Tibial artery (tissue), 4 donors: ENCODE results near the gene MAT2A.
"Not testable (repeated sequence)": the region's sequence is repeated elsewhere in the genome, so short reads cannot be mapped to it uniquely, and the experiment has no call there.

Experiments
- DNase-seq, 2 donors: peaks; one replicate each; pipeline ENCODE4 v3.0.0-alpha.2; 2019
- H3K27ac ChIP-seq, 2 donors: fragments of 200-600 bp; sonication (generic) in 1 of 2; 1 replicate in 1 of 2; 2 replicates in 1 of 2; pipeline ENCODE4 v1.5.1; 2018 to 2019; ENCODE audit warnings: mild to moderate bottlenecking in 1 of 2
- H3K27me3 ChIP-seq, 2 donors: fragments of 200-600 bp; sonication (generic) in 1 of 2; one replicate each; pipeline versions ENCODE4 v1.5.1 to v1.6.0; 2016 to 2019
- H3K36me3 ChIP-seq, 3 donors: fragments of 200-600 bp; sonication (generic) in 2 of 3; one replicate each; pipeline ENCODE4 v1.5.1; 2016 to 2019; ENCODE audit warnings: mild to moderate bottlenecking in 2 of 3
- H3K4me1 ChIP-seq, 4 donors: fragments of 200-600 bp; sonication (generic) in 2 of 4; 1 replicate in 3 of 4; 2 replicates in 1 of 4; pipeline ENCODE4 v1.5.1; 2016 to 2019
- H3K4me3 ChIP-seq, 2 donors: fragments of 200-600 bp; sonication (generic) in 1 of 2; 1 replicate in 1 of 2; 2 replicates in 1 of 2; pipeline ENCODE4 v1.5.1; 2018 to 2019; ENCODE audit warnings: mild to moderate bottlenecking in 2 of 2
- H3K9me3 ChIP-seq, 3 donors: fragments of 200-600 bp; sonication (generic) in 1 of 3; one replicate each; pipeline ENCODE4 v1.5.1; 2016 to 2019
- CTCF ChIP-seq, 2 experiments: fragments of 200-600 bp in 1 of 2; fragments of 450-650 bp in 1 of 2; IDR thresholded peaks; one replicate each; pipeline ENCODE4 v1.5.1; 2017 to 2019; ENCODE audit warnings: antibody characterized with exemption in 2 of 2, mild to moderate bottlenecking in 1 of 2, moderate library complexity in 1 of 2
- intact Hi-C: fragments of 100-400 bp; cut with DNase I; formaldehyde crosslinking; loops from one replicate; pipeline ENCODE4 v1.15.0; 2023; ENCODE audit warnings: low total_unique reads

Gene MAT2A

DNA sequence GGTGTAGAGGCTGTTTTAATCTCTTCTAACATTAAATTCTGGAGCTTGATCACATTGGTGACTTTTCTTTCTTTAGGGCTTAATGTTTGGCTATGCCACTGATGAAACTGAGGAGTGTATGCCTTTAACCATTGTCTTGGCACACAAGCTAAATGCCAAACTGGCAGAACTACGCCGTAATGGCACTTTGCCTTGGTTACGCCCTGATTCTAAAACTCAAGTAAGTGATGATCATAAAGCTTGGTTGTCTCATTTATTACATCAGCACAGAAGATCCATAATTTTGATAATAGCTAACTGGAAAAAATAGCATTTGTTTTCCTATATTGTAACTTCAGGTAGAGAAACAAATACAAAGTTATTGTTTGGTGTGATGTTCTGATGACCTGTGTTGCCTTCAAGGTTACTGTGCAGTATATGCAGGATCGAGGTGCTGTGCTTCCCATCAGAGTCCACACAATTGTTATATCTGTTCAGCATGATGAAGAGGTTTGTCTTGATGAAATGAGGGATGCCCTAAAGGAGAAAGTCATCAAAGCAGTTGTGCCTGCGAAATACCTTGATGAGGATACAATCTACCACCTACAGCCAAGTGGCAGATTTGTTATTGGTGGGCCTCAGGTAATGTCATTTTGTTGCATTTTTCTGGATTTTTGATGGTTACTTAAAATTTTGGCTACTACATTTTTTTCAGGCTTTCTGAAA lies 2.9 kb downstream of the MAT2A start:
- TF ChIP-seq CTCF (IDR thresholded peaks at IDR 0.05), result no peak
- Histone ChIP-seq H3K4me3 (peak overlapping the region; percentile 69 to 94), H3K27ac (peak overlapping the region; percentile 96 to 100), H3K4me1 (peaks cover 0 to 50% (median 31%) of the 10 kb centered on the region in 4 donors), H3K36me3 (peaks cover 56 to 59% (median 58%) of the 10 kb centered on the region in 3 donors), H3K27me3 (no peaks in the 10 kb centered on the region), H3K9me3 (no peaks in the 10 kb centered on the region)
- intact Hi-C loops, result no loop called here
- DNase-seq, result no peak

DNA sequence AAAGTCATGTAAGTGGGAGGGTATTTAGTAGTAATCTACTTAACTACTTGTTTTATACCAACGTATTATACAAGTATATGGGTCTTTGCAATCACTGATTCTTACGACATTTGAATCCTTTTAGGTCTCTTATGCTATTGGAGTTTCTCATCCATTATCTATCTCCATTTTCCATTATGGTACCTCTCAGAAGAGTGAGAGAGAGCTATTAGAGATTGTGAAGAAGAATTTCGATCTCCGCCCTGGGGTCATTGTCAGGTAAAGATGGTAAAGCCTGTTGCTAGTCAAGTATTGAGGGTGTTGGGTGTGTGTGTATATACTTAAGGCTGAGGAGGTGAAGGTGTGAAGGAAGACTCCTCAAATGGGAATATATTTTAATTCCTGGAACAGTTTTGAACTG lies 3.8 kb downstream of the MAT2A start:
- Histone ChIP-seq H3K27me3 (no peaks in the 10 kb centered on the region), H3K9me3 (no peaks in the 10 kb centered on the region), H3K27ac (peak overlapping the region; percentile 10 to 100), H3K4me3 (peak overlapping the region in 1 of 2 donors; percentile 69), H3K4me1 (peaks cover 0 to 42% (median 23%) of the 10 kb centered on the region in 4 donors), H3K36me3 (peaks cover 60% of the 10 kb centered on the region in 3 donors)
- intact Hi-C loops, result no loop called here
- no peak for TF ChIP-seq CTCF (IDR thresholded peaks at IDR 0.05)
- DNase-seq, result no peak

DNA sequence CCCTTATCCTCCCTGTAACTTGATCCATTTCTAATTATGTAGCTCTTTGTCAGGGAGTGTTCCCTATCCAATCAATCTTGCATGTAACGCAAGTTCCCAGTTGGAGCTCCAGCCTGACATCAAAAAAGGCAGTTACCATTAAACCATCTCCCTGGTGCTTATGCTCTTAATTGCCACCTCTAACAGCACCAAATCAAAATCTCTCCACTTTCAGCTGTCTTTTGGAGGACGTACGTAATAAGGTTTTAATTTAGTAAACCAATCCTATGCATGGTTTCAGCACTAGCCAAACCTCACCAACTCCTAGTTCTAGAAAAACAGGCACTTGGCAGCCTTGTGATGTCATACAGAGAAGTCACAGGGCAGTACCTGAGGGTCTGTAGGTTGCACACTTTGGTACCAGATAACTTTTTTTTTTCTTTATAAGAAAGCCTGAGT lies 5.3 kb downstream of the MAT2A start:
- H3K9me3 ChIP-seq, H3K4me3 ChIP-seq, DNase-seq, H3K27me3 ChIP-seq, intact Hi-C loops: not testable (repeated sequence)
- peak overlapping the region in 1 of 2 donors; percentile 22 for H3K27ac ChIP-seq
- peaks cover 60 to 63% (median 61%) of the 10 kb centered on the region in 3 donors for H3K36me3 ChIP-seq
- peaks cover 0 to 42% (median 23%) of the 10 kb centered on the region in 4 donors for H3K4me1 ChIP-seq

- Histone ChIP-seq H3K27ac (peak overlapping the region in 1 of 2 donors; percentile 27), H3K36me3 (peaks cover 62 to 72% (median 70%) of the 10 kb centered on the region in 3 donors), H3K4me1 (peaks cover 0 to 42% (median 23%) of the 10 kb centered on the region in 4 donors)
- H3K27me3 ChIP-seq, H3K4me3 ChIP-seq, H3K9me3 ChIP-seq, intact Hi-C loops: not testable (repeated sequence)
- peak in 1 of 2 donors; percentile 24 for DNase-seq
Observed at GRCh38 chr2:85544915-85545779, 6.2 kb downstream of the MAT2A start.

DNA sequence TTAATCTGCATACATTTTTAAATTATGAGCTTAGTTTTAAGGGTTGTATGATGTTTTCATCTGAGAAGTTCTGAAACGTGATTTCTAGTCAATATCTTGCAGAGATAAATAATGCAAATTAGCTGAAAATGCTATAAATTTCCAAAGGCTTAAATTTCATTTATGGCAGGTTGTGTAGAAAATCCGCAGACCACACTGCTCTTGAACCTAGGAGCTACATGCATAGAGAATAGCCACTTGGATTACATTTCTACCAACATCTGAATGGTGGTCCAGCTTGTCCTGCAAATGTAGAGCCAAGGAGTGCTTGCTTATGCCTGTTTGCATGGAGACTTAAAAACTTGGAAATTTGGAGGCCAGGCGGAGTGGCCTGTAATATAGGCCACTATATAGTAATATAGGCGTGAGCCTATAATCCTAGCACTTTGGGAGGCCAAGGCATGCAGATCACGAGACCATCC lies 6.8 kb downstream of the MAT2A start:
- Histone ChIP-seq H3K27me3 (no peaks in the 10 kb centered on the region), H3K27ac (peak overlapping the region in 1 of 2 donors; percentile 27), H3K4me1 (peaks cover 0 to 39% (median 23%) of the 10 kb centered on the region in 4 donors)

More for the DNA sequence above, 6.8 kb downstream of the MAT2A start:
- no peak for TF ChIP-seq CTCF (IDR thresholded peaks at IDR 0.05)
- Histone ChIP-seq H3K4me3 (no peak overlapping the region), H3K36me3 (peaks cover 69 to 79% (median 77%) of the 10 kb centered on the region in 3 donors), H3K9me3 (no peaks in the 10 kb centered on the region)
- intact Hi-C loops, result no loop called here
- no peak for DNase-seq
